NCI-H510A treated with DMSO at 0.1 percent for 48 hours (cell line): ENCODE measurements around the gene SMIM34.
"Not testable (repeated sequence)": the region's sequence is repeated elsewhere in the genome, so short reads cannot be mapped to it uniquely, and the experiment has no call there.

ENCODE experiments used
- DNase-seq: peaks from one replicate; lab custom pipeline; 2025; lab: John Stamatoyannopoulos, UW

Gene SMIM34, protein sequence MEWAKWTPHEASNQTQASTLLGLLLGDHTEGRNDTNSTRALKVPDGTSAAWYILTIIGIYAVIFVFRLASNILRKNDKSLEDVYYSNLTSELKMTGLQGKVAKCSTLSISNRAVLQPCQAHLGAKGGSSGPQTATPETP

GRCh38 chr21:34423805-34424204, at the start of gene SMIM34:
SMIM34 (minus strand) TSS chr21:34423951; CDS start chr21:34423839, 112 bp downstream.
- not testable (repeated sequence) for DNase-seq

DNA sequence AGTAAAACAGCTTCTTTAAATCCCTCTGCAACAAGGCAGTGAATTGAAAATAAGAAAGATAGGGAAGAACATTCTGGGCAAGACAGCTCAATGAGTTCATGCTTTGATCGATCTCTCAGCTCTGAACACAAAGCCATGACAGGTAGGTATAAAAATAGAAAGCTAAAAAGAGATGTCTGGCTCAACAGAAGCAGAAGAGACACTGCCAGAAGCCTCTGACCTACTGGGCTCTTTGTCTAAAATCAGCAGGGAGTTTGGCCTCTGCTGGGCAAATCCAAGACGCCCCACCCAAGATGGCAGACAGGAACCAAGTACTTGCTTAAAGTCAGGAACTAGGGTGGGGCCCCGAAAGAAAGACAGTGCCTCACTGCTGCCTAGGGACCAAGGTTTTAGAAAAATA, 43.6 kb upstream of the SMIM34 start:
- not testable (repeated sequence) for DNase-seq

DNA sequence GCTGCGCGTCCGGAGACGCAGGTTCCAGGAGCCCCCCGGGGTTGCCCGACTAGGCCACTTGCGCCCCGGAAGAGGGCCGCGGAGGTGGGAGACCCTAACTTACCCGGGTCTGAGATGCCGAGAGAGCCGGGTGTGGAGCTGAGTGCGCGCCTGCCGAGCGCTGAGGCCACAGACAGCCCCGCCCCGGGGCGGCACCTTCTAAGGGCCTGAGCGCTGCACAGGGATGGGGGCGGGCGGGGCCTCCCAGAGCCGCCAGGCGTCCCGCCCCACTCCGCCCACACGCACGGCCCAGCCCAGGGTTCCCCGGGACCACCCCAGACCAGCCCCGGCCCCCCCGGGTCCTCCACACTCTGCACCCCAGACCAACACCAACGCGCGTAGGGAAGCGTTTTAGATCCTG, 35.7 kb upstream of the SMIM34 start:
- DNase-seq = not testable (repeated sequence)

- DNase-seq = not testable (repeated sequence)
Measured at GRCh38 chr21:34458266-34458665, 34.5 kb upstream of the SMIM34 start.

DNA sequence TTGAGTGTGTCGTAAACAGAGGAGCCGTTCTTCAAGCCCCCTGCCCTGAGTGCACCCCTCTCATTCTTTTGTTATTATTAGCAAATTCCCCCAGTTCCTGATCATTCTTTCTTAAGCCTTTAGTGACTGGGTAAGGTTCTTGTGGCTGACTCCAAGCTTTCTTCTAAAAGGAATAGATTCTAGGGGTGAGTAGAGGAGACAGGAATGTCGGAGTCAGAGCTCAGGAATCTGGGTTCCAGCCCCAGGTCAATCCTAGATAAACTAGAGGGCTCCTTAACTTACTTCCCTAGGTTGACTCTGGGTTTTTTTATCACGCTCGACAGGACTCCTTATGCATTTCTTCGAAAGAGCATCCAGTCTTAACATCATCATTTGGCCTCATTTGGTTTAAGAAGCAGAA, 32.4 kb upstream of the SMIM34 start:
- not testable (repeated sequence) for DNase-seq

GRCh38 chr21:34455628-34456027, 31.9 kb upstream of the SMIM34 start:
- DNase-seq = not testable (repeated sequence)

DNA sequence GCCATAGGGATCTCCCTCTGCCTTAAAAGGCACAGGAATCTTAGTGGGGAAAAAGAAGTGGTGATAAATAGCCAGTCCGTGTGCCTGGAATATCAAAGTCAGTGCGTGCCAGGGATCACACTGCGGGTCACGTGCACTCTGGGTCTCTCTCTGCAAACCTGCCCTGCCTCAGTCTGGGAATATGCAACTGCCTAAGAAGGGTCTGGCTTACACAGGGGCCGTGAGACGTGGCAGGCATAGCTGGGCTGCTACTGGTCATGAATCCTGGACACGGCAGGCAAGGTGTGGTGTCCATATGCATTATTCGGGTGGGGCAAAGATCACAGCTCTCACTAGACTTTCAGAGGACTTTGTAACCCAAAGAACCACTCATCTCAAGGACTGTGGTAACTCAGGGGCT, 23.3 kb upstream of the SMIM34 start:
- DNase-seq = not testable (repeated sequence)

- not testable (repeated sequence) for DNase-seq
Measured at GRCh38 chr21:34443486-34443885, 19.7 kb upstream of the SMIM34 start.

GRCh38 chr21:34429710-34430109, 6.0 kb upstream of the SMIM34 start:
- not testable (repeated sequence) for DNase-seq

GRCh38 chr21:34428441-34428840, 4.7 kb upstream of the SMIM34 start:
- not testable (repeated sequence) for DNase-seq

DNA sequence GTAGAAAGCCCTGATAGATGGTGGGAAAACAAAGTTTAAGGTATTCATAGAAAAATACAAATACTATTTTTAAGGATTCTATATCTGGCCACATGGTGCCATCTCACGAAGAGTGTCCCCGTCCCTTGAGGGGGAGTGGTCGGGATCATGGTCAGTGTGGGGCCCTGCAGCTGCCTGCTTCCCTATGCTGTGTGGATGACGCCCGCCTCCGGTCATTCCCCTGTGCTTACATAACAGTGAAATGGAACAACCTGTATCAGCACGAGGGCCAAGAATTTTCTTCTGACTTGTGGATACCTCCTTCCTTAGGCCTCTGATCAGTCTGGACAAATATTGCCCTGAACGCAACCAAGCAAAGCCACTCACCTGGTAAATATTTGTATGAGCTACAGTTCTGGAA, 3.6 kb upstream of the SMIM34 start:
- not testable (repeated sequence) for DNase-seq

- not testable (repeated sequence) for DNase-seq
Measured at GRCh38 chr21:34417448-34418077, 6.2 kb downstream of the SMIM34 start.

DNA sequence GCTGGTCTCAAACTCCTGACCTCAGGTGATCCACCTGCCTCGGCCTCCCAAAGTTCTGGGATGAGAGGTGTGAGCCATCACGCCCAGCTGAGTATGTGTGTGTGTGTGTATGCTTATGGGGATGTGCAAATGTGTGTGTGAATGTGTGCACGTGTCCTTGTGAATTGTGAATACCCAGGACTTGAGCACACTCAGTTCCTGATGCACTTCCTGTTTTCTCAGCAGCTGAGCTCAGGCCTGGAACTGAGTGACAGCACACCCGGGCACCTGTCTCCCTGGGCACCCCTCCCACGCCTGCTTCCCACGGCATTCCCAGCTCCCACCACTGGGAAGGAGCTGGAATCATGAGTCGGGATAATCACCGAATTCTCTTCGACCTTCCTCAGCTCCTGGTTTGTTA, 16.5 kb downstream of the SMIM34 start:
- not testable (repeated sequence) for DNase-seq

GRCh38 chr21:34406676-34407075, 17.1 kb downstream of the SMIM34 start:
- not testable (repeated sequence) for DNase-seq

DNA sequence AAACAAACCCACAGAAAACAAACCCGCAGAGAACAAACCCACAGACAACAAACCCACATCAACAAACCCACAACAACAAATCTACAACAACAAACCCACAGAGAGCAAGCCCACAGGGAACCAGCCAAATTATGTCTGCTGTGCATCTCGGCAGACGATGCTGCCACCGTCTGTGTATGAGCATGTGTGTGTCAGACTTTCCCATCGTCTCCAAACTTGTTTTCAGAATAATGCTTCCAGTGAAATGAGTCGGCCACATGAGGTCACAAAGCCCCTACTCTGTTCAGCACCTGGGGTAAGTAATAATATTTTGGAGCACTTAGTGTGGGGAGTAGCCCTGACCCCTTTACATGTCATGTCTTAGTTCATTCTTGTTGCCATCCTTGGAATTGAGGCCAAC, 17.6 kb downstream of the SMIM34 start:
- DNase-seq = not testable (repeated sequence)

- DNase-seq = not testable (repeated sequence)
Measured at GRCh38 chr21:34405686-34406085, 18.1 kb downstream of the SMIM34 start.

DNA sequence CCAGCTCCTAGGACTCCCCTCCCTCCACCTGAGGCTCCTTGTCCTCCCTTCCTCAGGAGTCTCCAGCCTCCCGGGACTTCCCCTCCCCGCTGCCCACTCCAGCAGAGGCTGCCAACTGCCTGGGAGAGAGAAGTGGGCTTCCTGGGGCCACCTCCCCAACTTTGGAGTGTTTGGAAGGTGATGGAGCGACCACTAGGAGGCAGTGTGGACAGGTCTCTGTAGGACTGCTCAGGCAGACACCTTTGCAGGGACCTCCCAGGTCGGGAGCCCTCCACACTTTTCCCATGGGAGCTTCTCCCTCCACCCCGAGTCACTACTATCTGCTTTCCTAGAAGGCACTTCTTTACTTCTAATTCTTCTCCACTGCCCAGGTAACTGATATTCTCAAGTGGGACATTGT, 19.0 kb downstream of the SMIM34 start:
- not testable (repeated sequence) for DNase-seq

- not testable (repeated sequence) for DNase-seq
Measured at GRCh38 chr21:34400522-34400921, 23.2 kb downstream of the SMIM34 start.

GRCh38 chr21:34383724-34384415, 39.9 kb downstream of the SMIM34 start:
- DNase-seq = not testable (repeated sequence)

DNA sequence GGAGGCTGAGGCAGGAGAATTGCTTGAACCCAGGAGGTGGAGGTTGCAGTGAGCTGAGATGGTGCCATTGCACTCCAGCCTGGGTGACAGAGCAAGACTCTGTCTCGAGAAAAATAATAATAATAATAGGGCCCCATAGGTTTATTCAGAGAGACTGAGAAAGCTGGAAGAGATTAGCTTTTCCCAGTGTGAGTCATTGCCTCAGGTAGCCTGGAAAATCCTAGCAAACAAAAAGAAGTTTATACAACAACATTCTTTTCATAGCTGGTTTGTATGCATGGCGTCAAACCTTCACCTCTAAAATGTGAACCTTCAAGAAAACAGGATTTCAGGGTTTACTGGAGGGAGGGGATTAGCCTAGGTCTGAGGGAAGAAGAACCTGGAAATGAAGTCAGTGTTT, 40.6 kb downstream of the SMIM34 start:
- DNase-seq = not testable (repeated sequence)

GRCh38 chr21:34375619-34375972, 48.2 kb downstream of the SMIM34 start:
- DNase-seq = not testable (repeated sequence)

GRCh38 chr21:34374940-34375618, 48.7 kb downstream of the SMIM34 start, which contains the start of gene SMIM11:
SMIM11 (plus strand) TSS chr21:34375507; CDS start chr21:34379505, 3,998 bp downstream.
- DNase-seq = not testable (repeated sequence)
